Neural progenitor cell (in vitro differentiated cells): ENCODE measurements around the gene NDUFV3.
"Not testable (repeated sequence)": the region's sequence is repeated elsewhere in the genome, so short reads cannot be mapped to it uniquely, and the experiment has no call there.

Experiments used
- CTCF ChIP-seq: fragments of 200-600 bp; sonication (generic); IDR thresholded peaks from 2 replicates; pipeline ENCODE4 v1.5.1; 2017; ENCODE audit warnings: antibody characterized with exemption, mild to moderate bottlenecking
- EZH2 ChIP-seq: fragments of 200-600 bp; sonication (generic); IDR thresholded peaks from 2 replicates; pipeline ENCODE4 v1.6.1; 2017; ENCODE audit warnings: antibody characterized with exemption, mild to moderate bottlenecking, moderate library complexity
- EZH2phosphoT487 ChIP-seq: fragments of 200-600 bp; sonication (generic); IDR thresholded peaks from 2 replicates; pipeline ENCODE4 v1.6.1; 2017; ENCODE audit warnings: antibody characterized with exemption

GRCh38 chr21:42938606-42938995, 45.5 kb downstream of the NDUFV3 start:
- TF ChIP-seq CTCF, EZH2phosphoT487, EZH2: not testable (repeated sequence)
